ENCODE results near the gene LY6G5C.

LY6G5C gene

DNA sequence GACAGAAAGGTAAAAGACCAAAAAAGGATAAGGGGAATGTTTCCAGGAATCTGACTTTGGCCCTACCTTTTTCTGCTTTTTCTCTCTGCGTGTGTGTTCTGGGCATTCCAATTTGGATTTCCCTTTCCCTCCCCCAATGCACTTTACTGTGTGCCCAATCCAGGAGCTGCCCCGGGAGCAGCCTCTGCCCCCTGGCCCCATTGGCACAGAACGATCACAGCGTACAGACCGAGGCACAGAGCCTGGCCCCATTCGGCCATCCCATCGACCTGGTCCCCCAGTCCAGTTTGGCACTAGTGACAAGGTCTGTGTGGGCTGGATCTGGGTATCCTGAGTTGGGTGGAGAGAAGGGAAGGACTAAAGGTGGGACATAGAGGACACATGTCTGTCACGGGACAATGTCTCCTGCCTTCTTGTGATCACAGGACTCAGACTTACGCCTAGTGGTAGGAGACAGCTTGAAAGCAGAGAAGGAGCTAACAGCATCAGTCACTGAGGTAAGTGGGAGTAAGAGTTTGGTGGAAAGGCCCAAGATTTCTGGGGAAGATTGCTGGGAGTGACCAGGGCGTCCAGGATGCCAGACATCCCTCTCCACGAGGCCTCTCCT lies 45.8 kb downstream of the LY6G5C start:
- no peak for DNase-seq

DNA sequence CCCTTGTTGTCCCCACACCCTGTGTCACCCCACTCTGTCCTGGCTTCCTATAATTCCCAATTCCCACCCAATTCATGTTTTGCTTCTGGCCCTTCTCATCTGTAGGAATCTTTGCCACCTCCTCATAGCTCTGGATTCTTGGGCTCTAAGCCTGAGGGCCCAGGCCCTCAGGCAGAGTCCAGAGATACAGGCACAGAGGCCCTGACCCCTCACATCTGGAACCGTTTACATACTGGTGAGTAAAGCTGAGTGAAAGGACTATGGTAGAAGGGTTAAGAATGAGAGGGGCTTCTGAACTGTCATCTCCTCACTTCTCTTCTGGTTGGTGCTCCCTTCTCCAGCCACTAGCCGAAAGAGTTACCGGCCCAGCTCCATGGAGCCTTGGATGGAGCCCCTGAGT lies 46.7 kb downstream of the LY6G5C start:
- DNase-seq: no peak

GRCh38 chr6:31633447-31633846 lies 47.4 kb downstream of the LY6G5C start:
- DNase-seq: no peak

DNA sequence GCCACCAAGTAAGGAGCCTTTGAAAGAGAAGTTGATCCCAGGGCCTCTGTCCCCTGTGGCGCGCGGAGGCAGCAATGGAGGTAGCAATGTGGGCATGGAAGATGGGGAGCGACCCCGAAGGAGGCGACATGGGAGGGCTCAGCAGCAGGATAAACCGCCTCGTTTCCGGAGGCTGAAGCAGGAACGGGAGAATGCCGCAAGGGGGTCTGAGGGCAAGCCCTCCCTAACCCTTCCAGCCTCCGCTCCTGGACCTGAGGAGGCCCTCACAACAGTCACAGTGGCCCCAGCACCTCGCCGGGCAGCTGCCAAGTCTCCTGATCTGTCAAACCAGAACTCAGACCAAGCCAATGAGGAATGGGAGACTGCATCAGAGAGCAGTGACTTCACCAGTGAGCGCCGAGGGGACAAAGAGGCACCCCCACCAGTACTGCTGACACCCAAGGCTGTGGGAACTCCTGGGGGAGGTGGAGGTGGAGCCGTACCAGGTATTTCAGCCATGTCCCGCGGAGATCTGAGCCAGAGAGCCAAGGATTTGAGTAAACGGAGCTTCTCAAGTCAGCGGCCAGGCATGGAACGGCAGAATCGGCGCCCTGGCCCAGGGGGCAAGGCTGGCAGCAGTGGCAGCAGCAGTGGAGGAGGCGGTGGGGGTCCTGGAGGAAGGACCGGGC lies 48.5 kb downstream of the LY6G5C start:
- no peak for DNase-seq

DNA sequence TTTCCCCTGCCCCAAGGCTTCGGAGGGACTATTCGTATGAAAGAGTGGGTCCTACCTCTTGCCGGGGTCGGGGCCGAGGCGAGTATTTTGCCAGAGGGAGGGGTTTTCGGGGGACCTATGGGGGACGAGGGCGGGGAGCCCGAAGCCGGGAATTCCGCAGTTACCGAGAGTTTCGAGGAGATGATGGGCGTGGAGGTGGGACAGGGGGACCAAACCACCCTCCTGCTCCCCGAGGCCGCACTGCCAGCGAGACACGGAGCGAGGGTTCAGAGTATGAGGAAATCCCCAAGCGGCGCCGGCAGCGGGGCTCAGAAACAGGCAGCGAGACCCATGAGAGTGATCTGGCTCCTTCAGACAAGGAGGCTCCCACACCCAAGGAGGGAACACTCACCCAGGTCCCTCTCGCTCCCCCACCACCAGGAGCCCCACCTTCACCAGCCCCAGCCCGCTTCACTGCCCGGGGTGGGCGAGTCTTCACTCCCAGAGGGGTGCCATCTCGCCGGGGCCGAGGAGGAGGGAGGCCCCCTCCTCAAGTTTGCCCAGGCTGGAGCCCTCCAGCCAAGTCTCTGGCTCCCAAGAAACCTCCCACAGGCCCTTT lies 49.1 kb downstream of the LY6G5C start:
- no peak for DNase-seq

- no peak for DNase-seq
These were observed 49.7 kb downstream of the LY6G5C start for GRCh38 chr6:31631209-31631608.

DNA sequence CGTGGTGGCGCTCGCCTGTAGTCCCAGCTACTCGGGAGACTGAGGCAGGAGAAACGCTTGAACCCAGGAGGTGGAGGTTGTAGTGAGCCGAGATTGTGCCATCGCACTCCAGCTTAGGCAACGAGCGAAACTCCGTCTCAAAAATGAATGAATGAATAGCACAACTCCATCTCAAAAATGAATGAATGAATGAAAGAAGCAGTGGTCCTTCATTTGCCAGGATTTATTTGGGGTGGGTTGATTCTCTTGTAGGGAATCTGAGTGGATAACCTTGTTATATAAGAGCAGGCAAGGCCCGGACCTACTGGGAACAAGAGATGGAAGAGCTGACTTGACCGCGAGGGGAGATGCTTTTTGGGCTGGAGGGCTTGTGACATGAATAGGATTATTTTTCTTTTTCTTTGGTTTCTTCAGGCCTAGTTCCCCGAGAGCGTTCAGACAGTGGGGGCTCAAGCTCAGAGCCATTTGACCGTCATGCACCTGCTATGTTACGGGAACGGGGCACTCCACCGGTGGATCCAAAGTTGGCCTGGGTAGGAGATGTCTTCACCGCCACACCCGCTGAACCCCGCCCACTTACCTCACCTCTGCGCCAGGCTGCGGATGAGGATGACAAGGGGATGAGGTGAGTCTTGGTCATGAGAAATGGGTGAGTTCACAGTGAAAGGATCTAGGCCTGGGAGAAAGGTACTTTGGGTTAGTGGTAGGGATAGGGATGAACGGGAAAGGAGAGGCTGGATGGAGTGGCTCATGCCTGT lies 50.5 kb downstream of the LY6G5C start:
- no peak for DNase-seq

- DNase-seq: no peak
These were observed 51.9 kb downstream of the LY6G5C start for GRCh38 chr6:31629014-31629413.

GRCh38 chr6:31627690-31628287 lies 53.1 kb downstream of the LY6G5C start:
- DNase-seq: no peak

DNA sequence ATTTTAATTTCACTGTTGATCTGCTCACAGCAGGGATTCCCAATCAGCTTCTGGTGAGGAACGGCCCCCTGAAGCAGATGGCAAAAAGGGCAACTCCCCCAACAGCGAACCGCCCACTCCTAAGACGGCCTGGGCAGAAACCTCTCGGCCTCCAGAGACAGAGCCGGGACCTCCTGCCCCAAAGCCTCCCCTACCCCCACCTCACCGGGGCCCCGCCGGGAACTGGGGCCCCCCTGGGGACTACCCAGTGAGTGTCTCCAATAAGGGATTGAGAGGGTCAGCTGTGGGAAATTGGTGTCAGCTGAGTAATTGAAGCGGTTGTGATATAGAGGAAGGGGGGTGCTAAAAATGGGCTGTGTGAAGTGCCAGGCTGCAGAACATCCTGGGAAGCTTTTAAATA lies 53.9 kb downstream of the LY6G5C start:
- no peak for DNase-seq

Measured in KG1 (cell line).